ENCODE measurements around the gene ZC3HAV1.
"Not testable (repeated sequence)": the region's sequence is repeated elsewhere in the genome, so short reads cannot be mapped to it uniquely, and the experiment has no call there.

The ZC3HAV1 gene

DNA sequence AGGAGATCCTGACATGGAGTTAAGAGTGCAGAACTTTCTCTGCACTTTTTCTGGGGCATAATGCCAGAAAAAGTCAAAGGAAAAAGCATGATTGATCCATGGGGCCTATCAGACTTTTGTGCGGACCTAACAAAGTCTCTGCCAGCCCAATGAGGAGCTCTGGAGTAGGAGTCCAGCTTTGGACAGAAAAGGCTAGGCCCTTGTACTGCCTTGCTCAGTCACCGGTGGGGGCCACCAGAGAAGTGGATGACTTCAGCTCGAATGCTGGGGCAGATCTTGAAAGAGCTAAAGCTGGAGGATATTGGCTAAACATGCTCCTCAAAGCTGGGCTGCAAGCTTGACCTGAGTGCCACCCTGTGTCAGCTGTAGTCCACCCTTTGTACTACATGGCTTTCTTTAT lies 2.8 kb upstream of the ZC3HAV1 start:
- DNase-seq, result no peak

DNA sequence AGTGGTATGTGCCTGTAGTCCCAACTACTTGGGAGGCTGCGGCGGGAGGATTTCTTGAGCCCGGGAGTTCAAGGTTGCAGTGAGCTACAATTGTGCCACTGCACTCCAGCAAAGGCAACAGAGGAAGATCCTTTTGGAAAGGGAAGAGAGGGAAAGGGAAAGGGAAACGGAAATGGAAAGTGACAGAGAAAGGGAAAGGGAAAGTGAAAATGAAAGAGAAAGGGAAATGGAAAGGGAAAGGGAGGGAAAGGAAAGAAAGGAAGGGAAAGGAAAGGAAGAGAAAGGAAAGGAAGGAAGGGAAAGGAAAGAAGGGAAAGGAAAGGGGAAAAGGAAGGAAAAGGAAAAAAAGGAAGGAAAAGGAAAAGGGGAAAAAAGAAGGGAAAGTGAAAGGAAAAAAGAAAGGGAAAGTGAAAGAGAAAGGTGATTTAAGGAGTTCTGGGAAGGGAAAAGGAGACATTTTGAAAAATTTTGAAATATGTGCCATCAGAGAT lies 2.3 kb upstream of the ZC3HAV1 start:
- DNase-seq, result no peak

DNA sequence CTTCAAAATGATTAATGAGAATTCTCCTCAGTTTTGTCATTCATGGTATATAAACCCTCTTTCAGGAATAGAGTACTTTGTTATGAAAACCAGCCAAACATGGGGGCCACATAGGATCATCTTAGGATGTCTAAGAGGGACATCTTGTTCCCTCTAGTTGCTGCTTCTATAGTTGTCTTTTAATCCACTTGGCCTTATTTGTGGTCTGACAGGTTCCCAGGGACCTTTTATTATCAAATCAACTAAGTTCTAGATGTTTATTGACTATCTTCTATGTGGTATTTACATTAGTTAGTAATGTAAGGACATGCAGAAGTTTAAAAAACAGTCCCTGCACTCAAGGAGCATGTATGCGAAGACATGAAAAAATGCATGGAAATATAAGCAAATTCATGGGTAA lies 1.6 kb upstream of the ZC3HAV1 start:
- no peak for DNase-seq

DNA sequence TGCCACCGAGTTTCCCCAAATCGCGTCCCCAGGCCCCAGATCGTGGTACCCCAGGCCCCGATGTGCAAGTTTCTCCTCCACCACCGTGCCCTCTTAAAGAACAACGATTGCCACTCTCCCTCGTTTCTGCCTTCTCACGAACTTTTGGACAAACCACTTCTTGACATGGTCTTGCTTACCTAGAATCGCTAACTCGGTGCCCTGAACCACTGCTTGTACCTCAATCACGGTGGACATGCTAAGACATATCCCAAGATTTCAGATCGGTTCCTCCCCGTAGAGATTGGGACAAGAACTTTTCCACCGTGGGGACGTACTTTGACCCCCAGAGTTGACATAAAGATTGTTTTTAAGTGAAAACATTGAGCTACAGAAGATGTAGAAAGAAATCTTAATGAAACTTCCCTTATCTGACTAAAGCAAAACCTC lies 477 bp upstream of the ZC3HAV1 start:
- DNase-seq, result no peak

DNA sequence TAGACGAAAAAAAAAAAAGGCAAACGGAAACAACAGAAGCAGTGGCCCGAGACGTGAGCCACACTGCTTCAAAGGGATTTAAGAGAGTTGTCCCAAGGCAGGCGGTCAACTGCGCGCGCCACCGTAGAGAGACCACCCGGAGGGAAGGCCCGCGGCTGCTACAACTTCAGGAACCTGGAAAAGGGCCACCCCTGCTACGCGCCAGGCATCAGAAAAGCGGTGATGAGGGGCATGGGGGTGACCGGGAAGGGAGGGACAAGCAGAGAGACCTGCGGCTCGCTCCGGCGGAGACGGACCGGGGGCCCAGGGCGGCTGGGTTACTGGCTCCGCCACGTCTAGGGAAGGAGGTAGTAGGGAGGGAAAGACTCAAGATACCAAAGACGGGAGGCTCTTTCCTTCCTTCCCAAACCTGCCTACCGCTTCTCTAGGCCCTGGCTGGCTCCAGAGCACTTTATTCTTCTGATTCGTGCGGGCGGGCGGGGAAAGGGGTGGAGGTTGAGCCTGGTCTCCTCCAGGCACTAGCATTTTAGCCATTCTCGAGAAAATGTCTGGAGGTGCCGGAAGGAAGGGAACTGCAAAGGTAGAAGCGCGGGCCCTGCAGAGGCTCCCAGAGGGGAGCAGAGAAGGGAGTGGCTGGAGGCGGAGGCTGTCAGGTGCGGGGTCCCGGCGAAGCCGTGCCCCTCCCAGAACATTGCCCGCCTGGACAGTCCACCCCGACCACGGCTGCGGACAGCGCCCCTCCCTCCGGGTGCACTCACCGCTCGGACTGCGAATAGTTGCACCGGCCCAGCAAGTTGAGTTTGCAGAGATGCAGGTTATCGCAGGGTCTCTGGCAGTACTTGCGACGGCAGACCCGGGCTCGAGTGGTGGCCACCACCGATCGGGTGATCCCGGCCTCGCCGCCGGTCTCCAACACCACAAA lies 993 bp downstream of the ZC3HAV1 start:
- peak in 1 of 3 experiments; percentile 78 for DNase-seq

DNA sequence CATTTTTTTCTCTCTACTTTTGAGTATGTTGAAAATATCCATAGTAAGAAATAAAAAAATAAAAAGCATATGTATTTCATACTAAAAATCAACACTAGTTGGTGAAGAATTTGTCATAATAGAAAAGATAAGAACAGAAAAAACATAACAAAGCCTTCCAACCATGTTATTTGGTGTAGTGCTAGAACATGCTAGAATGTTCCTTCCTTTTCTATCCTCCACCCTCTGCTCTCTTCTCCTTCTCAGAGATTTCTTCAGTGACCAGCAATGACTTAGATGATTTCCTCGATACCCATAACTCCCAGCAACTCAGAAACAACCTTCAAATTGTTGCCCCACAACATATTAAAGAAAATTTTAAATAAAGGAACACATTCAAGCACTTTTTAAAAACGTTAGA lies 2.6 kb downstream of the ZC3HAV1 start:
- no peak for DNase-seq

DNA sequence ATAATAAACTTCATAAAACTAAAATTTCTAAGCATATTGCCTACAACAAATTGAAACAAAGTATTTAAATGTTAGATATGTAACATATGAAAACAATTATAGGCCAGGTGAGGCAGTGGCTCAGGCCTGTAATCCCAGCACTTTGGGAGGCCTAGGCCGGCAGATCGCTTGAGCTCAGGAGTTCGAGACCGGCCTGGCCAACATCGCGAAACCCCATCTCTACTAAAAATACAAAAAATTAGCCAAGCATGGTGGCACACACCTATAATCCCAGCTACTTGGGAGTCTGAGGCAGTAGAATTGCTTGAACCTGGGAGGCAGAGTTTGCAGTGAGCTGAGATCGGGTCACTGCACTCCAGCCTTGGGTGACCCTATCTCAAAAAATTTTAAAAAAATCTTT lies 3.3 kb downstream of the ZC3HAV1 start:
- not testable (repeated sequence) for DNase-seq

DNA sequence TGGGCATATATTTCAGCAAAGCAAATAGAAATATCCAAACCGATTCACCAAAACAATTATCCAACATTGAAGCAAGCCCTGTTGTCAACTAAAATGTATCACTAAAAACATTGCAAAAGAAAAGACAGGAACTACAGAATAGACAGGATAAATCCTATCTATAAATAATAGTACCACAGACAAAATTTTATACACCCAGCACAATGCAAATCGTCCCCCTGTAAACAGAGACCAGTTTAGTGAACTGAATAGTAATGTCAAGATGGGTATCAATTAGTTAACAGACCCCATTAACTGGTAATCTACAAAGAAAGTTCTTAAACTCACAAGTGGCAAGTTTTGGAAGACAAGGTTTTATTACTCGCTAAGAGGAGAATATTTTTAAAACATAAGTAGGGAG lies 4.0 kb downstream of the ZC3HAV1 start:
- no peak for DNase-seq

DNA sequence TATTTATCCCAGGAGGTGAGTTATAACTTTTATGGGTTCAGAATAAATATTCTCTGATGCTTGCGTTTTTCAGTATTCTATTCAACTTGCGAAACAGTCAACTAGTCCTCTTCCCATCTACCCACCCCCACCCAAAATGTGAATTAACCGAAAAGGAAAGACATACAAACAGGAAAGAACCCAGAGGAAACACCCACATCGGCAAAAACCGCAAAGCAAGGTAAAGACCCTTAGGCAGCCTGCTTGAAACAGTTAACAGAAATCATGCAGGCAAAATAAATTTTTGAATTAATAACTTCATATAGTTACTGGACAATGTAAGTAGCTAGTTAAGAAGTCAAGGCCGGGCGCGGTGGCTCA lies 5.4 kb downstream of the ZC3HAV1 start:
- DNase-seq, result no peak

DNA sequence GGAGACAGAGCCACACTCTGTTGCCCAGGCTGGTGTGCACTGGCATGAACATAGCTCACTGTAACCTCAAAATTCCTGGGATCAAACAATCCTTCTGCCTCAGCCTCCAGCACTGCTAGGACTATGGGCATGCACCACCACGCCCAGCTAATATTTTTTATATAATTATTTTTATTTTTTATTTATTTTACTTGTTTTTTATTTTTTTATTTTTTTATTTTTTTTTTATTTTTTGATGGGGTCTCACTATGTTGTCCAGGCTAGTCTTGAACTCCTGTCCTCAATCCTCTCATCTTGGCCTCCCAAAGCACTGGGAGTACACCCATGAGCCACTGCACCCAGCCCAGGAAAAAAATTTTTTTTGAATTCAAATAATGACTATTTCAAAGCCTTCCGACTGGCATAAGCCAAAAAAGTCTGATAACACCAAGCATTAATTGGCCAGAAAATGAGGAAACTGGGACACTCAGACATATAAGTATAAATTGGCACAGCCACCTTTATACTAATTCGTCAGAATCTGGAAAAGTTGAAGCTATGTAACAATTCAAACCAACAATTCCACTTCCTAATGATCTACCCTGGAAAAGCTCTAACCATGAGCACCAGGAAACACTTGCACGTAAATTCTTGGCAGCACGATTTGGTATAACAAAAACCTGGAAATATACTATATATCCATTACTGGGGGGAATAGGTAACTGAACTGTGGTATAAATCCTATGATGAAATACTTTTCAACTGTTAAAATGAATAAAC lies 6.3 kb downstream of the ZC3HAV1 start:
- no peak for DNase-seq

DNA sequence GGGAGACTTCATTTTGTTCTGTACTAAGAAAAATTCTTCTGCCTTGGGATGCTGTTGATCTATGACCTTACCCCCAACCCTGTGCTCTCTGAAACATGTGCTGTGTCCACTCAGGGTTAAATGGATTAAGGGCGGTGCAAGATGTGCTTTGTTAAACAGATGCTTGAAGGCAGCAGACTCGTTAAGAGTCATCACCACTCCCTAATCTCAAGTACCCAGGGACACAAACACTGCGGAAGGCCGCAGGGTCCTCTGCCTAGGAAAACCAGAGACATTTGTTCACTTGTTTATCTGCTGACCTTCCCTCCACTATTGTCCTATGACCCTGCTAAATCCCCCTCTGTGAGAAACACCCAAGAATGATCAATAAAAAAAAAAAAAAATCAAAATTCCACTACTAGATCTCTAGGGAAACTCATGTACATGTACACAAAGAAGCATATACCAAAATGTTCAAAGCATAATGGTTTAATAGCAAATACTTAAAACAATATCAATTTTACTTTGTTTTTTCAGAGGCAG lies 7.8 kb downstream of the ZC3HAV1 start:
- DNase-seq, result not testable (repeated sequence)

DNA sequence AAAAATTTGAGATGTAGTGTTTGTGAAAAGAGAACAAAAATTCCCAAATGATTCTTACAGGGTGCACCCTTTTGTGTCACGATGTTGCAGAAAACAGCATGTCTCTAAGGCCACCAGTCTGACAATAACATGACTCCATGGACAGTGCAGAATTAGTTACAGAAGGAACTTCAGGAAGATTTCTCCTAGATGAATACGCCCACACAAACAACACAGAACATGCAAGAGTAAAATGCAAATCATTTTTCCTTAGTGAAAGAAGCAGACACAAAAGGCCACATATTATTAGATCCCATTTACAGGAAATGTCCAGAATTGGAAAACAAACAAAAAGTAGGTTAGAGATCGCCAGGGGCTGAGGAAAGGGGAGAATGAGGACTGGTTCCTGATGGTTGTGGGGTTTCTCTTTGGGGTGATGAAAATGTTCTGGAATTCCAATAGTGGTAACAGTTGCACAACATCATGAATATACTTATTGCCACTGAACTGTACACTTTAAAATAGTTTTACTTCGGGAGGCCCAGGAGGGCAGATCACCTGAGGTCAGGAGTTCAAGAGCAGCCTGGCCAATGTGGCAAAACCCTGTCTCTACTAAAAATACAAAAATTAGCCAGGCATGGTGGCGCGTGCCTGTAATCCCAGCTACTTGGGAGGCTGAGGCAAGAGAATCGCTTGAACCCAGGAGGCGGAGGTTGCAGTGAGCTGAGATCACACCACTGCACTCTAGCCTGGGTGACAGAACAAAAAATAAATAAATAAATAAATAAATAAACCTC lies 10.2 kb downstream of the ZC3HAV1 start:
- DNase-seq, result no peak

DNA sequence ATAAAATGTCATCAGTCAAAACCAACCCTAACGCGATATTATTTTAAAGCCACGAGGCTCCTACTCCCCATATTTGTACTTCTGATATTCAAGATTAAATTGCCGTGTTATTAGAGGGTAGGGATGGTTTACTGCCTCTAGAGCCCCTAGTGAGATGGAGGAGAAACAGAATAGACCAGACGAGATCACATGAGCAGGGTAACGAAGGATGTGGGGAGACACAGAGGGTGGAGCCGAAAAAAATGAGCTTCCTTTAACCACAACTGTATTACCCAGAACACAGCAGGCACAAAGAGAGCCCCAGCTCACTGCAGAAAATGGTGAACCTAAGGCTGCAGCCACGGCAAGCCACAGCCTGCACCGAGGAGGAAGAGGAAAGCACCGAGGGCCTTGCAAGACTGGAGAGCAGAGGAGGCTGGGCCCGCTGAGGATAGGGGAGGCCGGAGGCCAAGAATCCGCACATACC lies 14.3 kb downstream of the ZC3HAV1 start:
- no peak for DNase-seq

DNA sequence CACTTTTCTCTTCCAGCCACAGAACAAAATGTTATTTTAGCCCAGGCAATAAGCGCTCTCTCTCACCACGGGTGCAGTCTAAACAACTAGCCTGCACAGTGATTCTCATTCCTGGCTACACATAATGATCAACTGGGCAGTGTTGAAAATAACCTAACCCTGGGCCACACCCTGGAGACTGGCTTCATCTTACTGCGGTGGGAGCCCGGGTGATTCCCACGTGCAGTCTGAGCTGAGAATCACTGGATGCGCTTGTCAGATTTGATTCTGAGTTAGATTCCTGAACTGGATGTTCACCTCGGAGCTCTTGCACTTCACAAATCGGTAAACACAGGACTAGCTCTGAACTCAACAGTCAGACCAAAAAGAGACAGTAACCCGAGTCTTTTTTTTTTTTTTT lies 14.9 kb downstream of the ZC3HAV1 start:
- no peak for DNase-seq

DNA sequence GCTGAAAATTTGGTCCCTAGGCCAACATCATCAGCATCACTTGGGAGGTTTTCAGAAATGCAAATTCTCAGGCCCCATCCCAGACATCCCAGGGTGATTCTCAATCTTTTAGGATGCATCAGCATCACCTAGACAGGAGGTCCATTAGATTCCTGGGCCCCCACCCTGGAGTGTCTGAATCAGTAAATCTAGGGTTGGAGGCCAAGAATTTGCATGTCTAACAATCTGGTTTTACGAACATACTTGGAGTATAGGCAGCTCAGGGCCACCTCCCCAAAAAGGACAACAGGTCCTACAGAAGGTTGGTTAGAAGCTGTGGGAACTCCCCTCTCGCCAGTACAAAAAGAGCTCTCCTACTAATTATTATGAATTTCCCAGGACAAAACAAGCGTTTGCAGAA lies 15.5 kb downstream of the ZC3HAV1 start:
- no peak for DNase-seq

DNA sequence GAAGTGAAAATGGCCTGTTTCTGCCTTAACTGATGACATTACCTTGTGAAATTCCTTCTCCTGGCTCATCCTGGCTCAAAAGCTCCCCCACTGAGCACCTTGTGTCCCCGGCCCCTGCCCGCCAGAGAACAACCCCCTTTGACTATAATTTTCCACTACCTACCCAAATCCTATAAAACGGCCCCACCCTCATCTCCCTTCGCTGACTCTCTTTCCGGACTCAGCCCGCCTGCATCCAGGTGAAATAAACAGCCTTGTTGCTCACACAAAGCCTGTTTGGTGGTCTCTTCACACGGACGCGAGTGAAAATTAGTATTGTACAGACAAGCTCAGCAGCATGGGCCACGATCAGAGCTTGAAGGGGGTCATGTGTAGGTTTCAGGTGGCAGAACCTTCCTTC lies 16.0 kb downstream of the ZC3HAV1 start:
- DNase-seq, result not testable (repeated sequence)

DNA sequence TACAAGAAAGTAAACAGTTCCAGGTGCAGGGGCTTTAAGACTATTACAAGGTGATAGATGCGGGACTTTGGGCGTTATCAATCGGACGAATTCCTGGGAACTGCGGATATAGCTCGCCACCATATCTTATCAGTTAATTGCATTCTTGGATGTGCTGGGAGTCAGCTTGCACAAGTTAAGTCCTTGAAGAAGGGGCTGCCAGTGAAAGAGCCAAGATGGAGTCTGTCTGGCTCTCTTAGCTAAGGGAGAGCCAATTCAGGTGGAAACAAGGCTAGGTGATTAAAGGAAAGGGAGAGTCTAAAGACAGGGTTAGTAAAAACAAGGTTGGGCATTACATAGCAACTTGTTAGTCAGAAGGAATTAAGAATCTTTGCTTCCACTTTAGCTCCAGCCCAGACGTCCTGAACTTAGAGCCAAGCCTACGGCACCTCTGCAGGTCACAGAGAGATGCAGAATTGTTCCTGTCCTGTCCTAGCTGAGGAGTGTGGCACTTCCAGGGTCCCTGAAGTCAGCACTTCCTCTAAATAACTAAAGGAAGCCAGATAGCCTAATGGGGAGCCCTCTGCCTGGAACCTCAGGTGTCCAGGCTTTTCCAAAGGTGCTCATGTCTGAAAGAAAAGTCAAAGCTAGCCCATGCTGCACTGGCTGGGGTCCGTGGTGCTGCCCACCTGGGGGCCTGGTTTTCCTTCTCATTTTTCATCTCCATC lies 17.3 kb downstream of the ZC3HAV1 start:
- DNase-seq, result no peak

DNA sequence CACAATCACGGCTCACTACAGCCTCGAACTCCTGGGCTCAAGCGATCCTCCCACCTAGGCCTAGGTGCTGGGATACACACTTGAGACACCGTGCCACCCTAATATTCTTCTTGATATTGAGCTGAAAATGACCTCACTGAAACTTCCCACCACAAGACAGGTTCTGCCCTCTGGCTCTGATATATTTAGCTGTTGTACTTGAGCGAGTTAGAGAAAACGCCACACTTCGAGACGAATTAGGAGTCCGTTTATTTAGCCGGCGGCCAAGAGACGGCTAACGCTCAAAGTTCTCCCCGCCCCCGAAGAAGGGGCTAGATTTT lies 17.9 kb downstream of the ZC3HAV1 start:
- DNase-seq, result no peak

DNA sequence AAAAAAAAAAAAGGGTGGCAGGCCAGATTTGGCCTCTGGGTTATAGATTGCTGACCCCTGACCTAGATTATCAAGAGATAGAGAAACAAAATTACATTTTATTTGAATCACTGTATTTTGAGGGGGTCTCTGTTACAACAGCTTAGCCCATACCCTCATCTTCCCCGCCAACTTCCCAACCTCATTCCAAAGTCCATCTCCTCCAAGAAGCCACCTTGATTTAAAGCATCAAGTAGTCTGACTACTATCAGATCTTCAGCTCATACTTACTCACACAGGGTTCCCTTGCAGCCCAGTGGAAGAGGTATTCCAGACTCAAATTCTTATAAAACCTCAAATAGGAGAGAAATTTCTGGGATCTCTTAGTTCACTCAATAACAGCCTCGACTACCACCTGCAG lies 20.4 kb downstream of the ZC3HAV1 start:
- no peak for DNase-seq

DNA sequence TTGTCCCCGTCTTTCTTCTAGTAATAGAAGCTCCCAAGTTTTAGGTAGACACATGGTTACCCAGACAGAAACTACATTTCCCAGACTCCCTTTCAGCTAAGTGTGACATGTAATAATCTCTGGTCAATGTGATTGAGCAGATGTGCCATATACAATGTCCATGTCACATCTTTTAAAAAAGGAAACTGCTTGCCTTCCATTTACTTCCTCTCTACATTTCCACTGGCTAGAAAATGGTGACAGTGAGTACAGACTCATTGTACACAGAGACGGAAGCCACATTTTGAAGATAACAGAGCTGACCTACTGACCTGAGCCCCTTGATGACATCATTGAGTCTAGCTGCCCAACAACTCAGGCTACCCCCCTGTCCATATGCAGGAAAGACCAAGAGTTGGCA lies 21.3 kb downstream of the ZC3HAV1 start:
- no peak for DNase-seq

DNA sequence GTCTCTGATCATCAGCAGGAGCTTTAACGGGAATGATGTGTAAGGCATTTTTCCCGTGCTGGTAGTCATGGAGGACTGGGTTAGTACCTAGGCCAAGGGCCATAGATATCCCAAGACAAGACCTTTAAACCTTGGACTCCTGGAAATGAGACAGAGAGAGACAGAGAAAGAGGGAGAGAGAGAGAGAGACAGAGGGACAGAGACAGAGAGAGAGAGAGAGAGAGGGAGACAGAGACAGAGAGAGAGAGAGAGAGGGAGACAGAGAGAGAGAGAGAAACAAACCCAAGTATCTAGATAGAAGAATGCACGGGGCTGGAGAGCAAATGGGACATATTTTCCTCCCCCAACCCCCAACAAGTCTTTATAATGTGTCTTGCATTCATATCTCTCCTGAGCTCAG lies 22.3 kb downstream of the ZC3HAV1 start:
- no peak for DNase-seq

DNA sequence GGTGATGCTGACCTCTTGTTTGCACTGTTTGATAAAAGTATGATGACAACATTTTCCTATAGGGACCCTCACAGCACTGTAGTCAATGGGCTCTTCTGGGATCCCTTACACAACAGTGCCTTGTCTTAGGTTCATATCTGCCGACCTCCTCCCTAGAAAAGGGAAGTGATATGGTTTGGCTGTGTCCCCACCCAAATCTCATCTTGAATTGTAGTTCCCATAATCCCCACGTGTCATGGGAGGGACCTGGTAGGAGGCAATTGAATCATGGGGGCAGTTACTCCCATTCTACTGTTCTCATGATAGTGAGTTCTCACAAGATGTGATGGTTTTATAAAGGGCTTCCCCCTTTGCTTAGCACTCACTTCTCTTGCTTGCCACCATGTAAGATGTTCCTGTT lies 23.1 kb downstream of the ZC3HAV1 start:
- DNase-seq, result no peak
